DND-41 (cell line): ENCODE measurements around the gene TMA16.

Source experiments
- CTCF ChIP-seq: IDR thresholded peaks from 2 replicates; pipeline ENCODE4 v1.5.1; 2012; ENCODE audit warnings: borderline replicate concordance, low read length, moderate library complexity, mild to moderate bottlenecking; ENCODE audit not compliant: poor library complexity, severe bottlenecking; ENCODE audit errors: extremely low read depth
- EZH2 ChIP-seq: IDR thresholded peaks from 3 replicates; pipeline ENCODE4 v1.6.1; 2012; ENCODE audit warnings: borderline replicate concordance, low read depth, mild to moderate bottlenecking, moderate library complexity, low read length, inconsistent platforms; ENCODE audit not compliant: severe bottlenecking

- TF ChIP-seq CTCF (no peak), EZH2 (no peak)
Measured at GRCh38 chr4:163448540-163449203, 45.8 kb upstream of the TMA16 start.
